Upper lobe of right lung (tissue), 1 donor: ENCODE data around the gene SMTNL1. TPM values are rescaled to one million over a fixed set of nuclear protein-coding genes. Genes with fewer than 3 reads are reported as not detected.

Experiments
- ATAC-seq: fragments of 200-7000 bp; cut with Tn5 transposase; one replicate; pipeline ENCODE4 v1.9.1; 2020; ENCODE audit warnings: mild to moderate bottlenecking, moderate library complexity
- DNase-seq: peaks from one replicate; pipeline ENCODE4 v3.0.0-alpha.2; 2020
- H3K27ac ChIP-seq: fragments of 200-600 bp; one replicate; pipeline ENCODE4 v1.8.0; 2022
- H3K27me3 ChIP-seq: fragments of 200-600 bp; one replicate; pipeline ENCODE4 v1.8.0; 2022; ENCODE audit warnings: mild to moderate bottlenecking
- H3K36me3 ChIP-seq: fragments of 200-600 bp; one replicate; pipeline ENCODE4 v1.8.0; 2022
- H3K4me1 ChIP-seq: fragments of 200-600 bp; one replicate; pipeline ENCODE4 v1.8.0; 2022
- H3K4me3 ChIP-seq: fragments of 200-600 bp; one replicate; pipeline ENCODE4 v1.8.0; 2022; ENCODE audit warnings: mild to moderate bottlenecking
- H3K9me3 ChIP-seq: fragments of 200-600 bp; one replicate; pipeline ENCODE4 v1.8.0; 2022
- intact Hi-C: fragments of 100-400 bp; cut with DNase I; formaldehyde crosslinking; loops from one replicate; pipeline ENCODE4 v1.11.0; 2022
- total RNA-seq: library from RNA; stranded (reverse); fragmentation: NEBNext Ultra II Directional; extraction: Animal tissue kit (Norgen Biotek cat#: 25700); gene quantifications from one replicate; pipeline ENCODE4 v1.2.1, GENCODE V29; 2021
- TF ChIP-seq, protein P1 (sequence below): fragments of 200-600 bp; IDR thresholded peaks from one replicate; pipeline ENCODE4 v1.8.0; 2022; ENCODE audit warnings: antibody characterized with exemption
- donor health status: DM: no; HTN: yes; CAD: no; lungs with severe emphysema.

SMTNL1 gene
- total RNA-seq, 1 donor from 2014 or later, result not detected

DNA sequence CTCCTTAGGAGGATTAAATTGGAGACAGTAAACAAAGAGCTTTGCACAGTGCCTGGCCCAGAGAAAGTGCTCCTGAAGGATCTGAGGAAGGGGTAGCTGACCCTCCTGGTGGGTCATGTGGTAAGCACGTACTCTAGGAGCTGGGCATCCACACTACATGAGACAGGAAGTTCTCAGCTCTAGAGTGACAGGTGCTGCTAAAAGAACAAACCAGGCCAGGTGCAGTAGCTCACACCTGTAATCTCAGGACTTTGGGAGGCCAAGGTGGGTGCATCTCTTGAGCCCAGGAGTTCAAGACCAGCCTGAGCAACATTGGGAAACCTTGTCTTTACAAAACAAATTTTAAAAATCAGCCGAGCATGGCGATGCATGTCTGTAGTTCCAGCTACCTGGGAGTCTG lies 35.0 kb upstream of the SMTNL1 start:
- TF ChIP-seq, protein P1, sequence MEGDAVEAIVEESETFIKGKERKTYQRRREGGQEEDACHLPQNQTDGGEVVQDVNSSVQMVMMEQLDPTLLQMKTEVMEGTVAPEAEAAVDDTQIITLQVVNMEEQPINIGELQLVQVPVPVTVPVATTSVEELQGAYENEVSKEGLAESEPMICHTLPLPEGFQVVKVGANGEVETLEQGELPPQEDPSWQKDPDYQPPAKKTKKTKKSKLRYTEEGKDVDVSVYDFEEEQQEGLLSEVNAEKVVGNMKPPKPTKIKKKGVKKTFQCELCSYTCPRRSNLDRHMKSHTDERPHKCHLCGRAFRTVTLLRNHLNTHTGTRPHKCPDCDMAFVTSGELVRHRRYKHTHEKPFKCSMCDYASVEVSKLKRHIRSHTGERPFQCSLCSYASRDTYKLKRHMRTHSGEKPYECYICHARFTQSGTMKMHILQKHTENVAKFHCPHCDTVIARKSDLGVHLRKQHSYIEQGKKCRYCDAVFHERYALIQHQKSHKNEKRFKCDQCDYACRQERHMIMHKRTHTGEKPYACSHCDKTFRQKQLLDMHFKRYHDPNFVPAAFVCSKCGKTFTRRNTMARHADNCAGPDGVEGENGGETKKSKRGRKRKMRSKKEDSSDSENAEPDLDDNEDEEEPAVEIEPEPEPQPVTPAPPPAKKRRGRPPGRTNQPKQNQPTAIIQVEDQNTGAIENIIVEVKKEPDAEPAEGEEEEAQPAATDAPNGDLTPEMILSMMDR, result no peak
- no peaks in the 10 kb centered on the region for H3K27me3 ChIP-seq
- no peak for ATAC-seq
- no peak for DNase-seq
- intact Hi-C loops, result no loop called here
- H3K4me1 ChIP-seq, result peaks cover 22% of the 10 kb centered on the region
- no peak overlapping the region for H3K27ac ChIP-seq
- H3K36me3 ChIP-seq, result no peaks in the 10 kb centered on the region
- H3K9me3 ChIP-seq, result no peaks in the 10 kb centered on the region
- no peak overlapping the region for H3K4me3 ChIP-seq

DNA sequence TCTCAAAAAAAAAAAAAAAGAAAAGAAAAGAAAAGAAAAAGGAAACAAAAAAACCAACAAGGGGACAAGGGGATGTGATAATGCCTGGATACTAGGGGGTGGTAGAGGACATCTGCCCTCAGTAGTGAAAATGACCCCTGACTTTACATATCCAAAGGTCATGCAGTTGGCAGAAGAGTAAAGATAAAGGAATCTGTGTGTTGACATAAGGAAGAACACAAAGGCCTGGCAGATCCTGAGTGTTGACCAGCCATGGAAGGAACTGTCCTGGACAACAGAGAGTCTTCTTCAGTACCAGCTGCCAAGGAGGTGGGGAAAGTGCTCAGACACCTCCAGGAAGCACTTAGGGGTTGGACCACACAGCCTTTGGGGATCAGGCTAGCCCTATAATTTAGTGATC lies 34.5 kb upstream of the SMTNL1 start:
- no peaks in the 10 kb centered on the region for H3K36me3 ChIP-seq
- no peak for DNase-seq
- peaks cover 22% of the 10 kb centered on the region for H3K4me1 ChIP-seq
- no peaks in the 10 kb centered on the region for H3K9me3 ChIP-seq
- H3K27me3 ChIP-seq, result no peaks in the 10 kb centered on the region
- TF ChIP-seq, protein P1, result no peak
- H3K27ac ChIP-seq, result no peak overlapping the region
- intact Hi-C loops, result no loop called here
- no peak for ATAC-seq
- H3K4me3 ChIP-seq, result no peak overlapping the region

DNA sequence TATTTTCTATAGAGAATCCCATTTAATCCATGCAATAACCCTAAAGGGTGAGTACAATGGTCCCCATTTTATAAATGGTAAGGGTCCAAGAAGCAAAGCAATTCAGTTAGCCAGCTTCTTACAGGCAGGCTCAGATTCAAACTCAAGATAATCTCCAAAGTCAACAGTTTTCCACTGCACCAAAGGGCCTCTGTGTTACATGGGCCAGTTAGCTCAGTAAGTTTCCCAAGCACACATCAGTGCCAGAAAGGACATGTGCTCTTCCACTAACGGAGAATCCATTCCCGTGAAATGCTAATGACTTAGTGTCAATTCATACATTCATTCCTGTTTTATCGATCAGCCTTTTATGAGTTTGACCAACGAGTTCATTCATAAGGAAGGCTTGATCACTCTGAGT lies 32.9 kb upstream of the SMTNL1 start:
- no peaks in the 10 kb centered on the region for H3K9me3 ChIP-seq
- H3K27ac ChIP-seq, result no peak overlapping the region
- intact Hi-C loops, result no loop called here
- ATAC-seq, result no peak
- H3K27me3 ChIP-seq, result no peaks in the 10 kb centered on the region
- peaks cover 10% of the 10 kb centered on the region for H3K4me1 ChIP-seq
- no peak for DNase-seq
- TF ChIP-seq, protein P1, result no peak
- no peak overlapping the region for H3K4me3 ChIP-seq
- H3K36me3 ChIP-seq, result no peaks in the 10 kb centered on the region

DNA sequence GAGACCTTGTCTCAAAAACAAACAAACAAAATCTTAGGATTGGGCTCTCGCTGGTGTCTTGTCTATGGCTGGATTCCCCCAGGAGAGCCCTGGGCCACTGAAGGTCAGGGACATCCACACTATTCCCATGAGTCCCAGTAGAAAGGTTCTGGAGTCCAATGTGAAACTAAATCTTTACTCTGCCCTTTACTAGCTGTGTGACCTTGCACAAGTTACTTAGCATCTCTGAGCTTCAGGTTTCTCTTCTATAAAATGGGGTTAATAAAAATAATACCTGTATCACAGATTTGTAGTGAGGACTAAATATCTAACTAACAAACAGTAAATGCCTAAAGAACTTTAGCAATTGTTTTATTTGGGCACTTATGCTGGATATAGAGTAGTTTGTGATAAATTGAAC lies 30.9 kb upstream of the SMTNL1 start:
- Histone ChIP-seq H3K4me1 (no peaks in the 10 kb centered on the region), H3K9me3 (no peaks in the 10 kb centered on the region), H3K27me3 (no peaks in the 10 kb centered on the region), H3K27ac (no peak overlapping the region), H3K36me3 (no peaks in the 10 kb centered on the region), H3K4me3 (no peak overlapping the region)
- DNase-seq, result no peak
- ATAC-seq, result no peak
- intact Hi-C loops, result no loop called here
- TF ChIP-seq, protein P1, result no peak

DNA sequence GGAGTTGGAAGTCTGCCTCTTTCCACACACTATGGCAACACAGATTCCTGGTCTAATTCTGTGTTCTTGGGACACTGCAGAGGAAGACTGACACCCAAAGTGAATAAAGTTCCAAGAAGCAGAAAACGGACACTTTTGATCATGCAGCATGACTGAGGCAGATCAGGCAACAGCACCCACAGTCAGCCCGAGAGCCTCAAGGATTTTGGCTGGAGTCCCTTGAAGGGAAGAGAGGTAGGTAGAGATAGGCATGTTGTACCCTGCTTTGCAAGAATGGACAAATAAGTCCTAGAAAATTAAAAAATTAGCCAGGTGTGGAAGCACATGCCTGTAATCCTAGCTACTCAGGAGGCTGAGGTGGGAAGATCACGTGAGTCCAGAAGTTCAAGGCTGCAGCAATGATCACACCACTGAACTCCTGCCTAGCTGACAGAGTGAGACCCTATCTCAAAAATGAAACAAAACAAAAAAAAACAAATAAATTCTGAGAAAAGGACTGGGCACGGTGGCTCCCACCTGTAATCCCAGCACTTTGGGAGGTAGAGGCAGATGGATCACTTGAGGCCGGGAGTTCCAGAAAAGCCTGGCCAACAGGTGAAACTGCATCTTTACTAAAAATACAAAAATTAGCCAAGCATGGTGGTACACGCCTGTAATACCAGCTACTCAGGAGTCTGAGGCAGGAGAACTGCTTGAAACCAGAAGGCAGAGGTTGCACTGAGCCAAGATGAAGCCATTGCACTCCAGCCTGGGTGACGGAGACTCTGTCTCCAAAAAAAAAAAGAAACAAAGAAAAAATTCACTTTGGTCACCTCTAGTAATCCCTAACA lies 28.8 kb upstream of the SMTNL1 start:
- no peak for DNase-seq
- Histone ChIP-seq H3K9me3 (no peaks in the 10 kb centered on the region), H3K4me3 (no peak overlapping the region), H3K27ac (no peak overlapping the region), H3K4me1 (peaks cover 1% of the 10 kb centered on the region), H3K36me3 (no peaks in the 10 kb centered on the region), H3K27me3 (no peaks in the 10 kb centered on the region)
- no peak for ATAC-seq
- TF ChIP-seq, protein P1, result no peak
- intact Hi-C loops, result no loop called here
